H9 (cell line): Measurements from ENCODE around the gene ABT1. TPM values are rescaled to one million over a fixed set of nuclear protein-coding genes. Genes with fewer than 3 reads are reported as not detected.

Experiments used
- DNase-seq: peaks from one replicate; pipeline ENCODE4 v3.0.0-alpha.2; 2017
- H2AFZ ChIP-seq: one replicate; pipeline ENCODE4 v1.6.1; 2013; ENCODE audit warnings: mild to moderate bottlenecking, low read length, control low read depth, moderate library complexity
- H2AK5ac ChIP-seq: 2 replicates; pipeline ENCODE4 v1.6.1; 2013; ENCODE audit warnings: low read length, control low read depth, mixed read lengths; ENCODE audit not compliant: insufficient read length
- H2BK120ac ChIP-seq: one replicate; pipeline ENCODE4 v1.6.1; 2013; ENCODE audit warnings: low read depth, mild to moderate bottlenecking, low read length, control low read depth, inconsistent platforms; ENCODE audit not compliant: poor library complexity, severe bottlenecking
- H2BK12ac ChIP-seq: 2 replicates; pipeline ENCODE4 v1.6.1; 2013; ENCODE audit warnings: low read length, control low read depth, mixed read lengths, low read depth; ENCODE audit not compliant: insufficient read length
- H2BK15ac ChIP-seq: 2 replicates; pipeline ENCODE4 v1.6.1; 2013; ENCODE audit warnings: low read depth, low read length, control low read depth
- H2BK20ac ChIP-seq: one replicate; pipeline ENCODE4 v1.6.1; 2013; ENCODE audit warnings: low read depth, mild to moderate bottlenecking, low read length, control low read depth, inconsistent platforms; ENCODE audit not compliant: poor library complexity, severe bottlenecking
- H2BK5ac ChIP-seq: 2 replicates; pipeline ENCODE4 v1.6.1; 2013; ENCODE audit warnings: low read length, control low read depth, mixed read lengths; ENCODE audit not compliant: insufficient read length
- H3K14ac ChIP-seq: 2 replicates; pipeline ENCODE4 v1.6.1; 2013; ENCODE audit warnings: low read length, control low read depth; ENCODE audit not compliant: insufficient read depth
- H3K18ac ChIP-seq: 2 replicates; pipeline ENCODE4 v1.6.1; 2013; ENCODE audit warnings: low read depth, mild to moderate bottlenecking, mixed read lengths, low read length, control low read depth; ENCODE audit not compliant: insufficient read length
- H3K23ac ChIP-seq: 2 replicates; pipeline ENCODE4 v1.6.1; 2013; ENCODE audit warnings: low read length, control low read depth, mixed read lengths, low read depth; ENCODE audit not compliant: insufficient read length
- H3K23me2 ChIP-seq: 2 replicates; pipeline ENCODE4 v1.6.1; 2013; ENCODE audit warnings: low read depth, mild to moderate bottlenecking, mixed read lengths, low read length, control low read depth; ENCODE audit not compliant: insufficient read length, poor library complexity, severe bottlenecking
- H3K27ac ChIP-seq: 2 replicates; pipeline ENCODE4 v1.5.1; 2013; ENCODE audit warnings: low read length, control low read depth, mixed read lengths, low read depth; ENCODE audit not compliant: insufficient read length
- H3K27me3 ChIP-seq: 2 replicates; pipeline ENCODE4 v1.6.1; 2013; ENCODE audit warnings: low read length, control low read depth, inconsistent platforms; ENCODE audit not compliant: insufficient read depth
- H3K4ac ChIP-seq: 2 replicates; pipeline ENCODE4 v1.6.1; 2013; ENCODE audit warnings: low read depth, mild to moderate bottlenecking, control low read depth, inconsistent platforms, low read length, moderate library complexity
- H3K4me1 ChIP-seq: 2 replicates; pipeline ENCODE4 v1.6.1; 2013; ENCODE audit warnings: low read length, control low read depth, inconsistent platforms; ENCODE audit not compliant: insufficient read depth
- H3K4me2 ChIP-seq: 2 replicates; pipeline ENCODE4 v1.6.1; 2013; ENCODE audit warnings: low read length, control low read depth, mixed read lengths; ENCODE audit not compliant: insufficient read length, insufficient read depth
- H3K56ac ChIP-seq: 2 replicates; pipeline ENCODE4 v1.6.1; 2013; ENCODE audit warnings: low read depth, mild to moderate bottlenecking, mixed read lengths, low read length, control low read depth; ENCODE audit not compliant: insufficient read length
- H3K79me1 ChIP-seq: 2 replicates; pipeline ENCODE4 v1.6.1; 2013; ENCODE audit warnings: low read depth, mild to moderate bottlenecking, moderate library complexity, low read length, control low read depth, inconsistent platforms; ENCODE audit not compliant: insufficient read depth, poor library complexity, severe bottlenecking
- H3K79me2 ChIP-seq: 2 replicates; pipeline ENCODE4 v1.6.1; 2013; ENCODE audit warnings: low read length, control low read depth, inconsistent platforms; ENCODE audit not compliant: insufficient read depth
- H3K9ac ChIP-seq: 2 replicates; pipeline ENCODE4 v1.6.1; 2013; ENCODE audit warnings: low read length, control low read depth, mixed read lengths; ENCODE audit not compliant: insufficient read length; ENCODE audit errors: extremely low read depth
- H3K9me3 ChIP-seq: one replicate; pipeline ENCODE4 v1.6.1; 2013; ENCODE audit warnings: low read depth, low read length, inconsistent platforms; ENCODE audit not compliant: control insufficient read depth
- H3T11ph ChIP-seq: one replicate; pipeline ENCODE4 v1.6.1; 2013; ENCODE audit warnings: mild to moderate bottlenecking, low read length, control low read depth, inconsistent platforms
- H4K20me1 ChIP-seq: one replicate; pipeline ENCODE4 v1.6.1; 2013; ENCODE audit not compliant: control insufficient read depth, insufficient read length, insufficient read depth
- H4K5ac ChIP-seq: 2 replicates; pipeline ENCODE4 v1.6.1; 2013; ENCODE audit warnings: low read depth, mild to moderate bottlenecking, mixed read lengths, low read length, control low read depth; ENCODE audit not compliant: insufficient read length
- H4K8ac ChIP-seq: replicated peaks from 2 replicates; pipeline ENCODE4 v1.6.1; 2013; ENCODE audit warnings: low read length, control low read depth, mixed read lengths, low read depth; ENCODE audit not compliant: insufficient read length
- H4K91ac ChIP-seq: 2 replicates; pipeline ENCODE4 v1.6.1; 2013; ENCODE audit warnings: low read depth, mild to moderate bottlenecking, moderate library complexity, mixed read lengths, low read length, control low read depth; ENCODE audit not compliant: insufficient read length
- H3K27ac Mint-ChIP-seq, 3 experiments: 2 replicates in 2 of 3; 3 replicates in 1 of 3; pipeline ENCODE4 v1.8.0; 2020 to 2021; ENCODE audit warnings: mixed read lengths in 3 of 3, mild to moderate bottlenecking in 1 of 3, moderate library complexity in 1 of 3
- H3K27me3 Mint-ChIP-seq: 2 replicates; pipeline ENCODE4 v1.8.0; 2021; ENCODE audit warnings: low read depth, mild to moderate bottlenecking, moderate library complexity, mixed read lengths
- H3K36me3 Mint-ChIP-seq, 3 experiments: 2 replicates in 2 of 3; 3 replicates in 1 of 3; pipeline ENCODE4 v1.8.0; 2020 to 2021; ENCODE audit warnings: low read depth in 3 of 3, mixed read lengths in 3 of 3; ENCODE audit not compliant: insufficient read depth in 1 of 3
- H3K4me1 Mint-ChIP-seq, 2 experiments: 2 replicates each; pipeline ENCODE4 v1.8.0; 2020; ENCODE audit warnings: mixed read lengths in 2 of 2
- H3K4me3 Mint-ChIP-seq, 2 experiments: 2 replicates in 1 of 2; 3 replicates in 1 of 2; pipeline ENCODE4 v1.8.0; 2020 to 2021; ENCODE audit warnings: mild to moderate bottlenecking in 2 of 2, mixed read lengths in 2 of 2, moderate library complexity in 1 of 2
- H3K9me3 Mint-ChIP-seq, 2 experiments: 2 replicates in 1 of 2; 3 replicates in 1 of 2; pipeline ENCODE4 v1.8.0; 2020; ENCODE audit warnings: mild to moderate bottlenecking in 2 of 2, mixed read lengths in 2 of 2, moderate library complexity in 1 of 2
- WGBS: extraction: QIAGEN DNeasy Blood & Tissue Kit; methylation state at CpG from one replicate; pipeline ENCODE4 v1.1.7; 2013; ENCODE audit warnings: missing lambda C conversion rate, low lambda C conversion rate, mixed read lengths; ENCODE audit not compliant: insufficient read length; ENCODE audit errors: extremely low coverage; 5-methylcytosine and 5-hydroxymethylcytosine counted together
- total RNA-seq: library from RNA; stranded (reverse); gene quantifications from 2 replicates; pipeline ENCODE4 v1.2.1, GENCODE V29; 2021
- TF ChIP-seq, protein P1 (sequence below): fragments of 200-600 bp; sonication (generic); conservative IDR thresholded peaks from 3 replicates; pipeline ENCODE4 v1.8.0; 2021; ENCODE audit warnings: antibody characterized with exemption, mild to moderate bottlenecking

ABT1 gene
- total RNA-seq, 1 experiment from 2014 or later: 26.4 TPM

DNA sequence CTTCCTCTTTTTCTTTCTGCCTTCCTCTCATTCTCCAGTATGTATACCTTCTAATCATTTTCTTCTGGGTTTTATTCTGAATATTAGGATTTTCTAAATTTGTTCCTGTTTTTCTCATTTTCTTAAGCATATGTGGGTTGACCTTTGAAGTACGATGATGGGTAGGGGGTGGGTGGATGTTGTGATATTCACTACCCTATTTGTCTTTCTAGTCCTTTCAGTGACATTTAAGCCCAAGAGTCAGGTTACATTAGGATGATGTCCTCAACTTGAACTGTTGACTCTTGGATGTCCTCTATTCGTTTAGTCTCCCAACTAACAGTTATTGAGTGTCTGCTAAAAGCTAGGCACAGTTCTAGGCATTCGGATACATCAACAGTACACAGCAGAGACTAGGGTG lies 7.3 kb downstream of the ABT1 start:
- no peak overlapping the region for H3K4me3 Mint-ChIP-seq
- Histone ChIP-seq H3K4me1 (no peaks in the 10 kb centered on the region), H4K20me1 (no peaks in the 10 kb centered on the region), H2BK15ac (no peak overlapping the region), H4K91ac (no peak overlapping the region), H3K27ac (no peak overlapping the region), H3K79me1 (no peaks in the 10 kb centered on the region), H3K4me2 (no peak overlapping the region), H3K18ac (no peak overlapping the region), H3K4ac (no peak overlapping the region), H4K5ac (no peak overlapping the region), H2AK5ac (no peak overlapping the region), H3K9ac (no peak overlapping the region), H3T11ph (no peak overlapping the region), H4K8ac (no peak overlapping the region), H3K9me3 (no peaks in the 10 kb centered on the region), H2BK120ac (no peak overlapping the region), H3K27me3 (no peaks in the 10 kb centered on the region), H2BK20ac (no peak overlapping the region), H3K79me2 (no peaks in the 10 kb centered on the region), H2BK5ac (no peak overlapping the region), H2BK12ac (no peak overlapping the region), H3K23me2 (no peaks in the 10 kb centered on the region), H3K14ac (no peak overlapping the region), H3K23ac (no peak overlapping the region), H2AFZ (no peak overlapping the region), H3K56ac (no peak overlapping the region)
- peaks cover 0 to 2% of the 10 kb centered on the region in 2 experiments; a peak in 1 of 4 replicates for H3K4me1 Mint-ChIP-seq
- peaks cover 3 to 7% (median 4%) of the 10 kb centered on the region in 3 experiments; a peak in 5 of 7 replicates for H3K36me3 Mint-ChIP-seq
- no CpG with 5 or more reads among the region's 3 CpGs for WGBS
- H3K27ac Mint-ChIP-seq: no peak overlapping the region
- DNase-seq: no peak
- TF ChIP-seq, protein P1, sequence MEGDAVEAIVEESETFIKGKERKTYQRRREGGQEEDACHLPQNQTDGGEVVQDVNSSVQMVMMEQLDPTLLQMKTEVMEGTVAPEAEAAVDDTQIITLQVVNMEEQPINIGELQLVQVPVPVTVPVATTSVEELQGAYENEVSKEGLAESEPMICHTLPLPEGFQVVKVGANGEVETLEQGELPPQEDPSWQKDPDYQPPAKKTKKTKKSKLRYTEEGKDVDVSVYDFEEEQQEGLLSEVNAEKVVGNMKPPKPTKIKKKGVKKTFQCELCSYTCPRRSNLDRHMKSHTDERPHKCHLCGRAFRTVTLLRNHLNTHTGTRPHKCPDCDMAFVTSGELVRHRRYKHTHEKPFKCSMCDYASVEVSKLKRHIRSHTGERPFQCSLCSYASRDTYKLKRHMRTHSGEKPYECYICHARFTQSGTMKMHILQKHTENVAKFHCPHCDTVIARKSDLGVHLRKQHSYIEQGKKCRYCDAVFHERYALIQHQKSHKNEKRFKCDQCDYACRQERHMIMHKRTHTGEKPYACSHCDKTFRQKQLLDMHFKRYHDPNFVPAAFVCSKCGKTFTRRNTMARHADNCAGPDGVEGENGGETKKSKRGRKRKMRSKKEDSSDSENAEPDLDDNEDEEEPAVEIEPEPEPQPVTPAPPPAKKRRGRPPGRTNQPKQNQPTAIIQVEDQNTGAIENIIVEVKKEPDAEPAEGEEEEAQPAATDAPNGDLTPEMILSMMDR: no peak
- peaks cover under 1% of the 10 kb centered on the region for H3K27me3 Mint-ChIP-seq
- no peaks in the 10 kb centered on the region for H3K9me3 Mint-ChIP-seq
